ENCODE results near the gene PTPRN2.

GRCh38 chr7:158409816-158410330, 177.8 kb downstream of the PTPRN2 start:
- no peak for TF ChIP-seq CTCF (IDR thresholded peaks at IDR 0.05)
- no peak for TF ChIP-seq POLR2AphosphoS5 (IDR thresholded peaks at IDR 0.05)
- no peak for TF ChIP-seq POLR2A (IDR thresholded peaks at IDR 0.05)

All from sigmoid colon (tissue), 4 donors.